SK-N-SH (cell line): Measurements from ENCODE around the gene CGB8. TPM values are rescaled to one million over a fixed set of nuclear protein-coding genes. Genes with fewer than 3 reads are reported as not detected.
A peak's percentile ranks its signal among the peaks of the same experiment; 100 is the strongest.

Source experiments
- CTCF ChIA-PET: fragments of 300-600, 350-600 bp; formaldehyde crosslinking; extraction: SDS; loops from one replicate; lab custom pipeline; 2021; lab: Yijun Ruan, JAX
- POLR2A ChIA-PET: fragments of 350-600 bp; sonication (Branson Sonifier 250); formaldehyde crosslinking; extraction: SDS; loops from one replicate; lab custom pipeline; 2020; ENCODE audit warnings: antibody characterized with exemption, inconsistent platforms; lab: Yijun Ruan, JAX
- DNase-seq: peaks from one replicate; pipeline ENCODE4 v3.0.0; 2012
- H2AFZ ChIP-seq: fragments of 200-600 bp; sonication (generic); 2 replicates; pipeline ENCODE4 v1.8.1; 2016; ENCODE audit warnings: antibody characterized with exemption, mild to moderate bottlenecking, low read depth
- H3F3A ChIP-seq: fragments of 200-600 bp; sonication (generic); replicated peaks from 2 replicates; pipeline ENCODE3; 2016; ENCODE audit warnings: antibody characterized with exemption, mild to moderate bottlenecking; ENCODE audit not compliant: insufficient read depth
- H3K27ac ChIP-seq, 2 experiments: fragments of 200-500 bp in 1 of 2; fragments of 200-600 bp in 1 of 2; sonication (Bioruptor generic) in 1 of 2; sonication (generic), shearing (Covaris generic) in 1 of 2; 2 replicates each; pipeline versions ENCODE4 v1.5.1 to v1.6.1; 2014 to 2016; ENCODE audit warnings: low read depth in 2 of 2, inconsistent platforms in 1 of 2, low read length in 1 of 2, mild to moderate bottlenecking in 1 of 2, mixed read lengths in 1 of 2
- H3K27me3 ChIP-seq: fragments of 200-600 bp; sonication (generic), shearing (Covaris generic); 2 replicates; pipeline ENCODE4 v1.6.1; 2016; ENCODE audit warnings: mixed run types; ENCODE audit not compliant: insufficient read depth
- H3K36me3 ChIP-seq, 2 experiments: fragments of 200-500 bp in 1 of 2; fragments of 200-600 bp in 1 of 2; sonication (Bioruptor generic) in 1 of 2; sonication (generic) in 1 of 2; replicated peaks in 1 of 2; 2 replicates each; pipeline versions ENCODE3 to v1.5.1; 2014 to 2016; ENCODE audit warnings: low read length in 1 of 2, mild to moderate bottlenecking in 1 of 2; ENCODE audit not compliant: insufficient read depth in 2 of 2, control insufficient read depth in 1 of 2
- H3K4me1 ChIP-seq, 2 experiments: fragments of 200-500 bp in 1 of 2; fragments of 200-600 bp in 1 of 2; sonication (Bioruptor generic) in 1 of 2; sonication (generic), shearing (Covaris generic) in 1 of 2; 2 replicates each; pipeline versions ENCODE4 v1.5.1 to v1.6.1; 2014 to 2016; ENCODE audit warnings: low read depth in 1 of 2, low read length in 1 of 2, mixed run types in 1 of 2; ENCODE audit not compliant: insufficient read depth in 2 of 2, control insufficient read depth in 1 of 2
- H3K4me2 ChIP-seq: fragments of 200-600 bp; sonication (generic), shearing (Covaris generic); 2 replicates; pipeline ENCODE4 v1.6.1; 2017; ENCODE audit warnings: mixed run types
- H3K4me3 ChIP-seq, 2 experiments: fragments of 200-500 bp in 1 of 2; fragments of 200-600 bp in 1 of 2; sonication (Bioruptor generic) in 1 of 2; sonication (generic), shearing (Covaris generic) in 1 of 2; 2 replicates each; pipeline versions ENCODE4 v1.5.1 to v1.8.1; 2014 to 2016; ENCODE audit warnings: low read depth in 2 of 2, inconsistent platforms in 1 of 2, low read length in 1 of 2, mild to moderate bottlenecking in 1 of 2, mixed read lengths in 1 of 2, moderate library complexity in 1 of 2
- H3K79me2 ChIP-seq: fragments of 200-600 bp; sonication (generic); 2 replicates; pipeline ENCODE4 v1.8.1; 2017; ENCODE audit warnings: mild to moderate bottlenecking; ENCODE audit not compliant: insufficient read depth
- H3K9ac ChIP-seq: fragments of 200-600 bp; sonication (generic); 2 replicates; pipeline ENCODE4 v1.6.1; 2017; ENCODE audit warnings: mixed run types
- H3K9me2 ChIP-seq: fragments of 200-600 bp; sonication (generic); 2 replicates; pipeline ENCODE4 v1.6.1; 2017; ENCODE audit warnings: mixed run types
- H3K9me3 ChIP-seq: fragments of 200-600 bp; sonication (generic); 2 replicates; pipeline ENCODE4 v1.6.1; 2017; ENCODE audit warnings: mixed run types, mild to moderate bottlenecking, moderate library complexity
- H4K20me1 ChIP-seq: fragments of 200-600 bp; sonication (generic); 2 replicates; pipeline ENCODE4 v1.6.1; 2017; ENCODE audit warnings: mild to moderate bottlenecking, mixed run types; ENCODE audit not compliant: insufficient read depth
- CTCF ChIP-seq: fragments of 200-600 bp; sonication (generic); IDR thresholded peaks from 2 replicates; pipeline ENCODE4 v1.6.1; 2017; ENCODE audit warnings: antibody characterized with exemption, mild to moderate bottlenecking, moderate library complexity
- ELF1 ChIP-seq: IDR thresholded peaks from 2 replicates; pipeline ENCODE4 v1.4.0; 2012
- EP300 ChIP-seq, 2 experiments: IDR thresholded peaks; 2 replicates each; pipeline versions ENCODE4 v1.4.0 to v1.6.1; 2012; ENCODE audit warnings: borderline replicate concordance in 1 of 2, low read depth in 1 of 2, low read length in 1 of 2
- FOXM1 ChIP-seq: IDR thresholded peaks from 2 replicates; pipeline ENCODE4 v1.4.0; 2012; ENCODE audit warnings: low read depth, mild to moderate bottlenecking
- GABPA ChIP-seq: IDR thresholded peaks from 2 replicates; pipeline ENCODE4 v1.4.0; 2012; ENCODE audit warnings: low read depth, mild to moderate bottlenecking
- NFIC ChIP-seq: IDR thresholded peaks from 2 replicates; pipeline ENCODE4 v1.4.0; 2012; ENCODE audit warnings: borderline replicate concordance
- POLR2AphosphoS5 ChIP-seq: IDR thresholded peaks from 2 replicates; pipeline ENCODE4 v1.6.1; 2012; ENCODE audit warnings: low read depth, low read length
- RFX5 ChIP-seq: IDR thresholded peaks from 2 replicates; pipeline ENCODE4 v1.6.1; 2012; ENCODE audit warnings: mild to moderate bottlenecking, improper control_type of control experiment, low read length
- RXRA ChIP-seq: IDR thresholded peaks from 2 replicates; pipeline ENCODE4 v1.4.0; 2012; ENCODE audit warnings: low read depth, mild to moderate bottlenecking, borderline replicate concordance
- TAF1 ChIP-seq: IDR thresholded peaks from 2 replicates; pipeline ENCODE4 v1.6.1; 2012; ENCODE audit warnings: low read depth, mild to moderate bottlenecking, low read length, moderate library complexity, borderline replicate concordance
- WGBS: methylation state at CpG from one replicate; pipeline ENCODE4 v1.1.6; 2017; ENCODE audit warnings: low lambda C conversion rate; 5-methylcytosine and 5-hydroxymethylcytosine counted together
- polyA plus RNA-seq, 3 experiments: library from polyadenylated mRNA; depleted of rRNA; stranded (reverse); fragments of >200 nt; gene quantifications; 2 replicates each; pipeline ENCODE4 v1.2.3, GENCODE V29; 2012
- TF ChIP-seq, protein P1 (sequence below): IDR thresholded peaks from 2 replicates; pipeline ENCODE4 v1.4.0; 2012; ENCODE audit warnings: low read depth, borderline replicate concordance
- TF ChIP-seq, protein P2 (sequence below): IDR thresholded peaks from 2 replicates; pipeline ENCODE4 v1.6.1; 2012; ENCODE audit warnings: mild to moderate bottlenecking, low read depth, low read length, moderate library complexity

The CGB8 gene
- polyA plus RNA-seq, 1 of the 3 experiments (the other 2 are of a cell fraction): 0.13 TPM

DNA sequence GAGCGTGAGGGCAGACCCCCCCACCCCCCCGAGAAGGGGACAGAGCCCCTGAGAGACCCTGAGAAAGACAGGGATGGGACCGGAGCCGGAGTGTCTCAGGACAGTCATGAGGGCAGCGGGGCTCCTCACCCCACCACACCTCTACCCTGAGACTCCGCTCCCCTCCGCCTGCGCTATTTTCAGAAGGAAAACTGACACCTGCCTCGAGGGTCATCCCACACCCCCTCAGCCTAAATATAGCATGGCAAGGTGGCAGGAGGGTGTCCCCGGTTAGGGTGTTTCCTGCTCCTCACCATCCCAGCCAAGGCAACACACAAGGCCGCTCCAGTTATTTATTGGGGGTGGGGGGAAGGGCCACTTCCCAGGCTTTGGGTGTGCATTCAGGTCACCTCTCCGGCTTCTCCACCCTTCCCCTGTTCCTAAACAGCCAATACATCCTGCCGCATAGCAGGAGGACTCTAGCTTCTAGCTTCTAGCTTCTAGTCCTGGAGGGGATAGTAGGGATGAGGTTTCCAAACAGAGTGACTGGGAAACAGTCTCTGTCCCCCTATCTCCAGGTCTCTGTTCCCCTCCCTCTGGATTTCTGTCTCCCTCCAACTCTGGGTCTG, 17.1 kb upstream of the CGB8 start (continued):
- TF ChIP-seq, protein P1, sequence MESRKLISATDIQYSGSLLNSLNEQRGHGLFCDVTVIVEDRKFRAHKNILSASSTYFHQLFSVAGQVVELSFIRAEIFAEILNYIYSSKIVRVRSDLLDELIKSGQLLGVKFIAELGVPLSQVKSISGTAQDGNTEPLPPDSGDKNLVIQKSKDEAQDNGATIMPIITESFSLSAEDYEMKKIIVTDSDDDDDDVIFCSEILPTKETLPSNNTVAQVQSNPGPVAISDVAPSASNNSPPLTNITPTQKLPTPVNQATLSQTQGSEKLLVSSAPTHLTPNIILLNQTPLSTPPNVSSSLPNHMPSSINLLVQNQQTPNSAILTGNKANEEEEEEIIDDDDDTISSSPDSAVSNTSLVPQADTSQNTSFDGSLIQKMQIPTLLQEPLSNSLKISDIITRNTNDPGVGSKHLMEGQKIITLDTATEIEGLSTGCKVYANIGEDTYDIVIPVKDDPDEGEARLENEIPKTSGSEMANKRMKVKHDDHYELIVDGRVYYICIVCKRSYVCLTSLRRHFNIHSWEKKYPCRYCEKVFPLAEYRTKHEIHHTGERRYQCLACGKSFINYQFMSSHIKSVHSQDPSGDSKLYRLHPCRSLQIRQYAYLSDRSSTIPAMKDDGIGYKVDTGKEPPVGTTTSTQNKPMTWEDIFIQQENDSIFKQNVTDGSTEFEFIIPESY: no peak
- TF ChIP-seq RFX5 (no peak), EP300 (IDR thresholded peaks at IDR 0.05; ENCODE audit: borderline replicate concordance in 1 of 2, low read depth in 1 of 2, low read length in 1 of 2) (no peak)

GRCh38 chr19:49064768-49065611, 16.1 kb upstream of the CGB8 start, which contains the start of gene NTF4:
TSS of gene NTF4 (minus strand) at chr19:49064818. CDS start at chr19:49061997, 2,821 bp downstream.
- H3K4me1 ChIP-seq: peaks cover 0 to 8% of the 10 kb centered on the region in 2 experiments; a peak in 1 of 4 replicates
- ChIA-PET POLR2A (no interaction called here), CTCF (interaction anchor here (0.8 to 1.6 kb wide), 2 partner anchors 9 to 49 kb away, joined by 3 to 6 read pairs; partner anchors contain the start of gene LIN7B)
- H3F3A ChIP-seq: peaks cover 3% of the 10 kb centered on the region
- no peaks in the 10 kb centered on the region for H4K20me1 ChIP-seq
- H3K9me3 ChIP-seq: no peaks in the 10 kb centered on the region
- H3K27ac ChIP-seq: no peak within 1 kb of the TSS
- no peaks in the 10 kb centered on the region for H3K9me2 ChIP-seq
- no peak within 1 kb of the TSS for H2AFZ ChIP-seq
- peak within 1 kb of the TSS; percentile 16 to 30; a peak in 3 of 4 replicates for H3K4me3 ChIP-seq
- 33% methylated on average over 12 of the region's 53 CpGs for WGBS
- TF ChIP-seq RXRA (no peak), TAF1 (no peak), ELF1 (no peak), FOXM1 (no peak), CTCF (no peak), NFIC (no peak), POLR2AphosphoS5 (no peak), GABPA (no peak)
- TF ChIP-seq, protein P2, sequence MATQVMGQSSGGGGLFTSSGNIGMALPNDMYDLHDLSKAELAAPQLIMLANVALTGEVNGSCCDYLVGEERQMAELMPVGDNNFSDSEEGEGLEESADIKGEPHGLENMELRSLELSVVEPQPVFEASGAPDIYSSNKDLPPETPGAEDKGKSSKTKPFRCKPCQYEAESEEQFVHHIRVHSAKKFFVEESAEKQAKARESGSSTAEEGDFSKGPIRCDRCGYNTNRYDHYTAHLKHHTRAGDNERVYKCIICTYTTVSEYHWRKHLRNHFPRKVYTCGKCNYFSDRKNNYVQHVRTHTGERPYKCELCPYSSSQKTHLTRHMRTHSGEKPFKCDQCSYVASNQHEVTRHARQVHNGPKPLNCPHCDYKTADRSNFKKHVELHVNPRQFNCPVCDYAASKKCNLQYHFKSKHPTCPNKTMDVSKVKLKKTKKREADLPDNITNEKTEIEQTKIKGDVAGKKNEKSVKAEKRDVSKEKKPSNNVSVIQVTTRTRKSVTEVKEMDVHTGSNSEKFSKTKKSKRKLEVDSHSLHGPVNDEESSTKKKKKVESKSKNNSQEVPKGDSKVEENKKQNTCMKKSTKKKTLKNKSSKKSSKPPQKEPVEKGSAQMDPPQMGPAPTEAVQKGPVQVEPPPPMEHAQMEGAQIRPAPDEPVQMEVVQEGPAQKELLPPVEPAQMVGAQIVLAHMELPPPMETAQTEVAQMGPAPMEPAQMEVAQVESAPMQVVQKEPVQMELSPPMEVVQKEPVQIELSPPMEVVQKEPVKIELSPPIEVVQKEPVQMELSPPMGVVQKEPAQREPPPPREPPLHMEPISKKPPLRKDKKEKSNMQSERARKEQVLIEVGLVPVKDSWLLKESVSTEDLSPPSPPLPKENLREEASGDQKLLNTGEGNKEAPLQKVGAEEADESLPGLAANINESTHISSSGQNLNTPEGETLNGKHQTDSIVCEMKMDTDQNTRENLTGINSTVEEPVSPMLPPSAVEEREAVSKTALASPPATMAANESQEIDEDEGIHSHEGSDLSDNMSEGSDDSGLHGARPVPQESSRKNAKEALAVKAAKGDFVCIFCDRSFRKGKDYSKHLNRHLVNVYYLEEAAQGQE: no peak
- DNase-seq: peak; percentile 88
- H3K79me2 ChIP-seq: peaks cover 31% of the 10 kb centered on the region; the same call in 1 of the 2 replicates
- no peaks in the 10 kb centered on the region for H3K27me3 ChIP-seq
- H3K9ac ChIP-seq: no peak within 1 kb of the TSS; the same call in 1 of the 2 replicates
- no peaks in the 10 kb centered on the region for H3K36me3 ChIP-seq
- H3K4me2 ChIP-seq: peak within 1 kb of the TSS; percentile 70; the same call in 1 of the 2 replicates
